CD4-positive, alpha-beta T cell treated with Interleukin-4 for 4 hours (primary cell): ENCODE results near the gene PRKCQ.

Experiments
- DNase-seq: peaks from one replicate; pipeline ENCODE4 v3.0.0-alpha.2; 2020

PRKCQ gene

DNA sequence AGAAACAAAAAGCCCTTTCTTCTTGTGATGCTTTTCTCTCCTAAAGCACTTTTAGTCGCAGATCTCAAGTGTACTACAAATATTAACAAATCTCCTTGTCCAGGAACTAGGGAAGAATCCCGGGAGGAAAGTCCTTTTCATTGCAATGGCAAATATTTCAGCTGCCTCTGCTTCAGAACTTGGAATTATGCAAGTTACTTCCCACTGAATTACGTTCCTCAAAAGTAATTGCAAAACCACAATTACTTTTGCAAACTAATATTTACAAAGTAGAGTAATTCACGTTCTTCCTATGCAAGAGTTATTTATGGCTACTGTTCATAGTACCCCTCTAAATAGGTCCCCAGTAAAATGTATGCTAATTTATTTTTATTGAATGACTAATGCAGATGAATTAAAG, 14.5 kb downstream of the PRKCQ start:
- DNase-seq, result no peak

DNA sequence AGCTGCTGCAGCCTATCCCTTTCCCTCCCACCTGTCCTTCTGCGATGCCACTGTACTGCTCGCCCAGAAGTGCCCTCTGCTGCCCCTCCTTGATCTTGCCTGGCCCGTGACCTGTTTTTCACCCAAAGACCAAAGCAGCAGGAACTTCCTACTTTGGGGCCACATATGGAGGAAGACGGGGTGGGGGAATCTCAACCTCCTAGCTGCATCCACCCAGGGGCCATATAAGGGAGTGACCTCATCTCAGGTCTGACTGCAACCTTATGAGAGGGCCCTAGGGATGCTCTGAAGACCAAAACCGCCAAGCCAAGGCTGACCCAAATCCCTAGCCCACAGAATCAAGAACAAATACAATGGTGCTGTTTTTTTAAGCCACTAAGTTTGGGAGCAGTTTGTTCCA, 15.7 kb downstream of the PRKCQ start:
- DNase-seq, result no peak

GRCh38 chr10:6563731-6564130, 16.3 kb downstream of the PRKCQ start:
- no peak for DNase-seq

DNA sequence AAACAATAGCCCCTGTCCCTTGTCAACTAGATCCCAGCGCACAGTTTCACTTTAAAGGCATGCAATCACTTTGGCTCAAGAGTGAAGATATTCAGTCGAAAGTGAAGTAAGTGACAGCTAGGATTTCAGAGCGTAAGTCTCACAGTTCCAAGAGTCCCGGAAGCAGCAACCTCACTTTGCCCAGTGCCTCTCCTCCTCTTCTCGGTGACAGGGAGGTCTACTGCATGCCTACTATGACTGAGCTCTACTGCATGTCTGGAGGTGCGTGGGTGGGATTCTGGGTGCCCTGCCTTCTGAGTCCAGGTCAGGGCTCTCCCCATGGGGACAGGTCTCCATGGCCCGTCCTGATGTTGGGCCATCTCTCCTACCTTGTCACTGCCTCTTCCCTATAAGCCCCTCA, 17.0 kb downstream of the PRKCQ start:
- DNase-seq, result no peak

DNA sequence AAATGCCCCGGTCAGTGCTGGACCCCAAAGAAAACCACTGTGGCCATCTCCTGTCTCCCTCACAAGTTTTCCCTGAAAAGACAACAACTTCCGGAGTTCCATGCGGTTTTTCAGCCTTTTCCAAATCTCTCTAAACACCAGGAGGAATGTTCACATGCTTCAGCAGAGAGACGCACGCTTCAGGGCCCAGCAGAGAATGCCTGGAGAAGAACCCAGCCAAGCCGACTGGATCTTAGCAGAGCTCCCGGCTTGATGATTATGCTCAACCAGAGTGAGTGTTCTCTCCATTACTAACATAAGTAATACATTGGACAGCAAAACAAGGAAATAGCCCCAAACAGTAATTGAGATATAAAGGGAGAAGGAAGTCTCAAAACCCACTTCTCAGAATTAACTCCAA, 17.9 kb downstream of the PRKCQ start:
- DNase-seq, result no peak

- no peak for DNase-seq
Observed at GRCh38 chr10:6561552-6561951, 18.5 kb downstream of the PRKCQ start.

DNA sequence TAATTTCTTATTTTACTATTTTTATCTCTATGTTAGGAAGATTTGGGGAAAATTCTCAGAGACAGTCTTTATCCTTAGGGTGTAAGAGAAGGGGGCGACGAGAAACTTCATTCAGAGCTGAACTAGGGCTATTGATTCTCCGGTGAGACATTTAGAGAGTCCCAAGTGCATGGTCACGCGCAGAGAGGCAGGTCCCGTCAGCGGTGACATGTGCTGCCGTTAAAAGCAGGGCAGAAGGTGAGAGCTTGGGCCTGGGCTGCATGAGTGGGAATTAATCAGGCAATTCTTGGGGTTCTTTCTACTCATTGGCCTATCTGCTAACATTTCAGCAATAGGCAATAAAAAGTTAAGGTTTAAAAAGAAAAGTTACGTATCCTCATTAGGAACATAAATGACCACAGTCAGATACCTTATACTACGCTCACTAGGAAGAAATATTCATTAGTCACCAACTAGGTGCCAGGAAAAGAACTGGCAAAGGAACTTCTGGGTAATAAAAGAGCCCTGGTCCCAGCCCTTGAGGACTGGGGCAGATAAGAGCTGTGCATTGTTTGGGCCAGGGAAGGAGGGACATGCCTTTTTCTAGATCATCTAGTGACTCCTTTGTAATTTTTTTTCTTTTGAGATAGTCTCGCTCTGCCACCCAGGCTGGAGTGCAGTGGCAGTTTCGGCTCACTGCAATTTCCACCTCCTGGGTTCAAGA, 21.2 kb downstream of the PRKCQ start:
- no peak for DNase-seq

DNA sequence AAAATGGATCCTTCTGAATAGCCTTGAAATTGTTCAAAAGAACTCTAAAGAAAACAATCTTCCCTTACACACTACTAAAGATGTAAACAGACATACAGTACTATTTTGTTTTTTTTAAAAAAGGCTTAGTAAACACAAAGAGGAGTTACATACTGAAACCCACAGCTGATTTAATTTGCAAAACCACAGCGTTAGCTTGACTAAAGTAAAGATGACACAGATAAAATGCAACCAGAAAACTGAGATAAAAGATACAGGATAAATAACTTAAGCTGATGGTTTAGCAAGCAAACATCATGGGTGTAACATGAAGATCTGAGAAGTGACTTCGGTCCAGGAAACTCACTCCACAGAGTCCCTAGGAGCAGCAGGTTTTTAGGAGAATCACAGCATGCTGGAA, 21.8 kb downstream of the PRKCQ start:
- DNase-seq, result peak; percentile 78

DNA sequence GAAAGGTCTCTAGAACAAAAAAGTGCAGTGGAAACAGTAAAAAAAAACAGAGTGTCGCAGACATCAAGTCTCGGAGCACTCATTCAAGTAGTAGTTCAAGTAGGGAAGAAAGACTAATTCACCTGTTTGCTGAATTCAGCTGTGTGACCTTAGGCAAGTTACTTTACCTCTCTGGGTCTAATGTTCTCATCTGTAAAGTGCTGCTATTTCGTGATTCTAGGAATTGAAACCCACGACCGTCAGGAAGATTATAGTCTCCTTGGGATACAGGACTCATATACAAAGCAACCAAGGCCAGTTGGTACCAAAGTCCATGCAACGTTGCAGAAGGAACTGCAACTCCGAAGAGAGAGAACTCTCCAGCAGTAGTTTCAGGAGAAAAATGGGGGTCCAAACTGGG, 26.1 kb downstream of the PRKCQ start:
- DNase-seq, result no peak

DNA sequence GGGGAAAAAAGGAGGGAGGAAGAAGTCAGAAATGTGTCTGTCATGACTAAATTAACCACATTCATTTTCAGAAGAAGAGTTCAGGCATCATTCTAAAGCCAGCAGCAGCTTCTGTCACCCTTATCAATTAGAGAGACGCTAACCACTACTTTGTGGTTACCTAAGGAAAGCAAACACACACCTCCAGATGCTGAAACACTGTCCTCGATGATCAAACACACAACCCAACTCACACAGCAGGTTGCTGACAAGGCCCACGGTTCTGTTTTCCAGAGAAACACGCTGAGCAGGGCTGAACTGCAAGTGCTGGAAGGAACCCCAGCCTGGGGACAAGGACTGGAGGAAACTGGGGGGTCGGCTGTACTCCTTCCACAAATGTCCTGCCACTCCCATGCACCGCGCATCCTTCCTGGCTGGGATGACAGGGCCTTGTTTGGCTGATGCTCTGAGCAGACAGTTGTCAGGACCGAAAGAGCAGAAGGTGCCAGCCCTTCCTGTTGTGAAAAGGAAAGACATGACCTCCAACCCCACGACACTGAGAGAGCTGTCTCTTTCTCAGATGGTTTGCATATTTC, 36.6 kb downstream of the PRKCQ start:
- DNase-seq, result peak; percentile 93

DNA sequence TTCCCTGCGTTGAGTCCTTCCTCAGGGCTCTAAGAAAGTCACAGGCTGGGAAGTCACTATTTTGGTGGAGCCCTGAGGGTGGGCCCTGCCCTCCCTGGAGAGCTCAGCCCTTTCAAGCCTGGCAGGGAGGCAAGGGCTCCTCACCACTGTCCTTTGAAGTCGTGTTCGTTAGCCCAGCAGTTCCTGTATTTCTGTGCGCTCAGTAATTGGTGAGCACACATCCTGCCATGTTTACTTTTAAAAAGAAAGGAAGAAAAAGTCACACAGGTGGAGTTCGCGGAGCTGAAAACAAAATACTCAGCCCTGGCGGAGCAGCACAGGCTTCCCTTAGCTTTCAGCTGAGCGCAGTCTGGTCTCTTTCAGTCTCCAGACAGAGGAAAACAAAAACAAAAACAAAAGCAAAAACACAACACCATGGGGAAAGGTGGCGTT, 37.1 kb downstream of the PRKCQ start:
- DNase-seq, result no peak

DNA sequence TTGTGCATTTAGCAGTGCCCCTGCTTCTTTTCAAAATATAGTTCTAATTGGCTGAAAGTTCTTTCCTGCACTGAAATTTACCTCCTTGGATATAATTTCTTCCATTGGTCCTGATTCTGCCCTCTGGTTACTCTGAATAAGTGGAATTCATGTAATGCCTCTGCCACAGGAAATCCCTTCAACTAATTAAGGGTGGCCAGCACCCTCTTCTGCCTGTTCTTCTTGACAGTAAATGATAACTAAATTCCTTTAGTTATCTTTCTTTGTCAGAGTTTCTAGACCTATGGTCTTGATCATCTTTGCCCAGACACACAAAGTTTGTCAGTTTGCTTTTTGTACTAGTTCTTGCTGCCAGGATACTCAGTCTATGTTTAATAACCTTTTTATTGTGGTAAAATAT, 40.2 kb downstream of the PRKCQ start:
- no peak for DNase-seq

DNA sequence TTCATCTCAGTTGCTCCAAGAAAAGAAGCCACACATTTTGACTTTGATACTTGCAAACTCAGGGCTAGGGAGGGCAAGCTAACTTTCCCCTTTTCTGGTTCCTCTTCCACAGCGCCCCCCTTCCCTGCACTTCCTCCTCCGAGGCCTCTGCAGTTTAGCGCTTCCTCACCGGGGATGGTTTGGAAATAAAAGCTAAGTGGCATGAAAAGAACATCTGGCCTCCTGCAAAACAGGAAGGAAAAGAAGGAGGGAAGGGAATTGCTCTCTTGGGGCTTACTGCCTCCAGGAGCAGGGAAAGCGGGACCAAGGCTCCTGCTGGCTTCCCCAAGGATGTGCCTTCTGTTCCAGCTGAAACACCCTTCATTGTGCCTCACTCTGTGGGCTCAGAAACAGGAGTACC, 42.3 kb downstream of the PRKCQ start:
- no peak for DNase-seq

DNA sequence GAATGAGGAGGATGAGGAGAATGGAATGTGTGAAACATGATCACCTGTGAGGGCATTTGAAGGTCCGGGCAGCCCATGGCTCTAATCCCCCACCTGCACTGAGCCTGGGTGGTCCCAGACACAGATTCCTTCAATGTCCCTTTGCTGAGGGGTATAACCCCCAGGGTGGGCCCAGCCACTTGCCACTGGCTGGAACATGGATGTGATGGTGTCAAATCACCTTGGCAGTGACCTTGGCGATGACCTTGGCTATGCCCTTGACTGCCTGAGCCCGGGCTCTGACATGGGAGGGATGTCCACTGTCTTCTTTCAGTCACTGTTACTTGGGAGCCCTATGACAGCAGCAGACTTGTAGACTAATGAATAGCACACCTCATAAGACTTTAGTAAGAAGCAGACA, 44.0 kb downstream of the PRKCQ start:
- DNase-seq, result no peak

DNA sequence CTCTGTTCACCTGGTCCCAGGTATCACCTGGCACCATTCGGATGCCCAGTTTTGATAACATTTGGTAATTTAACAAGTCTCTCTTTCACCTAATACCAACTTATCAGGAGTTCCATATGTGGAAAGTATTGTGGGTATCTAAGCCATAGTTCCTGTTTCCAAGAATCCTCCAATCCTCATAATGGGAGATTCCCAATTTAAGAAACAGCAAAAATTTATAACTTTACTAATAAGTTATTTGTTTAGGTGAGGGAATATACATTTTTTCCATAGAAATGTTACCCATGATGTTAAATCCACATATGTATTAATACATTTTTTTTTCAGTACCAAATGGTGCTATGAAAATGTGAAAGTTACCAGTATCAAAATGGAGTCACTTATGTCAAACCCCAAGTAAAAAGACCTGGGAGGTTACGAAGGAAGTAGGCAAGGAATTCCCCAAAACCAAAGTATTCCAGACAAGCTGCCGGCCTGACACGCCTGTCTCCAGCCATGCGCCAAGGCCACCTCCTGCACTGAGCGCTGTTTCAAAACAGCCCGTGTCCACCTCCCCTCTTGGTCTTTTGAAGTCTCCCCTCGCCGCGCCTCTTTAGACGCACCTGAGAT, 44.8 kb downstream of the PRKCQ start:
- no peak for DNase-seq

- DNase-seq, result no peak
Observed at GRCh38 chr10:6532321-6532720, 47.8 kb downstream of the PRKCQ start.

DNA sequence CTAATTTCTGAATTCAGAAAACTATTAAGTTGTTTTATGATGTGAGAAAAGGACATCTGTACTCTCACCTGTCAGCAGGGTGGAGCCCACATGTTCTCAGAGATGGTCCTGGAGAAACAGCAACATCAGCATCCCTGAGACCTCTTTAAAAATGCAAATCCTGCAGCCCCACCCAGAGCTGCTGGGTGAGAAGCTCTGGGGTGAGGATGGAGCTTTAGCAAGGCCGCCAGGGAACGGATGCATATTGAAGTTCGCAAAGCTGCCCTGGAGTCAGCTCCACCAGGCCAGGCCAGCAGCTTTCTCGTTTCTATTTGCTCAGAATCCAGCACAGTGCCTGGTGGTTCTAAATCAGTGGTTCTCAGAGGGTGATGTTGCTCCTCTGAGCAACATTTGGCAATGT, 49.1 kb downstream of the PRKCQ start:
- no peak for DNase-seq

GRCh38 chr10:6530211-6530840, 49.8 kb downstream of the PRKCQ start:
- DNase-seq, result peak; percentile 94

- peak; percentile 52 for DNase-seq
Observed at GRCh38 chr10:6528198-6528950, 51.7 kb downstream of the PRKCQ start.

DNA sequence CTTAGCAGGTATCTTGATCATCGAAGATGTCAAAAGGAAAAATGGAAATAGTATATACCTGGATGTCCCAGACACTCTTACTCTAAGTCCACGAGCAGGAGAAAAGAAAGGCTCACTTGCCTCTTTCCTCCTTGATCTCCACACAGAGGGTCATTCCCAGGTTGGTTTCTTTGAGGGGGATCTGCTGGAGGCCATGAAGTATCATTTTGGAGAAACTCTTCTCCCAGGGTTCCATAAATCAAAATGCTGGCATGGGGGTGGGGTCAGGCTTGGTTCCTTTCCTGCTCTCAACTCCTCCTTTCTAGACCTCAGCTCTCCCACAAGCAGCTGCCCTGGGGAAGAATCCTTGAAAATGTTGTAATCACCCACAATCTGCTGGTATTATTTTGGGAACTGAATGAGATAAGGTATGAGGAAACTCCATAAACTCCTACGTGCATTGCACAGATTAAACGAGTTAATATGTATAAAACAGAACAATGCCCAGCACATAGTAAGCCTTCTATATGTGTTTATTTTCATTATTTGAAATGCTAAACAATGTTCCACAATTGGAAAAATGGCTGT, 54.4 kb downstream of the PRKCQ start:
- DNase-seq, result no peak

GRCh38 chr10:6522230-6522629, 57.8 kb downstream of the PRKCQ start:
- DNase-seq, result no peak

GRCh38 chr10:6520138-6520537, 59.9 kb downstream of the PRKCQ start:
- DNase-seq, result no peak

- peak; percentile 73 for DNase-seq
Observed at GRCh38 chr10:6518791-6519429, 61.2 kb downstream of the PRKCQ start.
